GM23338 (cell line): ENCODE results near the gene TLE2.

Source experiments
- CTCF ChIP-seq, 2 experiments: fragments of 200-600 bp in 1 of 2; sonication (generic) in 1 of 2; conservative IDR thresholded peaks; 2 replicates each; pipeline versions ENCODE4 v1.5.1 to v1.6.1; 2016 to 2017; ENCODE audit warnings: antibody characterized with exemption in 2 of 2, low read depth in 2 of 2, mild to moderate bottlenecking in 2 of 2, moderate library complexity in 1 of 2
- EZH2phosphoT487 ChIP-seq: fragments of 200-600 bp; sonication (generic); IDR thresholded peaks from one replicate; pipeline ENCODE4 v1.8.1; 2018; ENCODE audit warnings: antibody characterized with exemption; ENCODE audit not compliant: unreplicated experiment

- TF ChIP-seq CTCF (conservative IDR thresholded peaks at IDR 0.05; ENCODE audit: low read depth in 2 of 2) (no peak), EZH2phosphoT487 (no peak)
Observed at GRCh38 chr19:3010871-3011270, 18.2 kb downstream of the TLE2 start.
